ENCODE measurements around the gene ATP5F1A.

ATP5F1A gene

DNA sequence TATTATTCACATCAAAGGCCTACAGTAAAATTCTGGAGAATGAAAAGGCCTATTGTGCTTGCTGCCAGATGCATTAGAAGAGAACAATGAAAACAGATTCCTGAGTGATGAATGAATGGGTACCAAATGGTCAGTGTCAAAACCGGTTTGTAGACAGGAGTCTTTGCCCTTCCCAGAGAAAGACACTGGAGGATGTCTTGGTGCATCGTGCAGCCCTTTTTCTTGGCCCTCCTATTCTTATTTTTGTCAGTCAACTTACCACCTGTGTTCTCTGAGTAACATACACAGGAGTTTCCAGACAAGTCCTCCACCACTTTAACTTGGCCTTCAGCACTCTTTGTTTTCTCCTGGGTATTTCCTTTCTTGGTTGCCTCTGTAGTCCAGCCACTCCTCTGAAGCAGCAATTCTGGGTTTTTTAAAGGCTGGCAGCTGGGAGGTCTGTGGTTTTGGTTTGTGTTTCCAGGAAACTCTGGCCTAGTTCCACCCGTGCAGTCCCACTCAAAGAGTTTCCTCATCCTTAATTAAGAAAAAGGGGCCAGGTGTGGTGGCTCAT is 55.4 kb downstream of the ATP5F1A start:
- DNase-seq, result no peak

- no peak for DNase-seq
Measured at GRCh38 chr18:46040747-46041104, 57.4 kb downstream of the ATP5F1A start.

DNA sequence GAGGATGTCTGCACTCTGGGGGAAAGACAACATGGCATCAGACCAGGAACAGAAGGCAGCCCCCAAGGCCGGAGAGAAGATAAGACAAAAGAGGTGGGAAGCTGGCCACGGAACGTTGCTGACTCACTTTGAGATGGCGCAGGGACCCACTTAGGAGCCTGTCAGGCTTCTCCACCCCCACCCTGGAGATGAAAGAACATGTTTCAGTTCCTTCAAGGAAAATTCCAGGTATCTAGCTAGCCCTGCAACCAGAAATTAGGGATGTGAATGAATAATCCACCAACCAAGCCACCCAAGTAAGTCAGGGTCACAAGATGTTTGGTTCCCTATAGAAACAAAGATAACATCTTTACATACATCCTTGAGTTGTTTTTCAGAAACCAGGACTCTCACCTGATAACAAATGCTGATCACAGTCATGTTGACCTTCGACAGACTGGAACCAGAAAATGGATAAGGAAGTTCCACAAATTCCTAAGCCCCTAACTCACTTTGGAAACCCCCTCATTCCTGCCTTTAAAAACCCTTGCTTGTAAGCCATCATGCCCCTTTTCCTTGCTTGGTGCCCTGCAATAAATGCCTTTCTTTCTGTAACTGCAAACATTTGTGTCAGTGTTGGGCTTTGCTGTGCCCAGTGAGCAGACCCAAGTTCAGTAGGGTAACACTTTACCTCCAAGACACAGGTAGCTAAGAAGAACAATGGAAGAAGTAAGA is 57.9 kb downstream of the ATP5F1A start:
- no peak for DNase-seq

DNA sequence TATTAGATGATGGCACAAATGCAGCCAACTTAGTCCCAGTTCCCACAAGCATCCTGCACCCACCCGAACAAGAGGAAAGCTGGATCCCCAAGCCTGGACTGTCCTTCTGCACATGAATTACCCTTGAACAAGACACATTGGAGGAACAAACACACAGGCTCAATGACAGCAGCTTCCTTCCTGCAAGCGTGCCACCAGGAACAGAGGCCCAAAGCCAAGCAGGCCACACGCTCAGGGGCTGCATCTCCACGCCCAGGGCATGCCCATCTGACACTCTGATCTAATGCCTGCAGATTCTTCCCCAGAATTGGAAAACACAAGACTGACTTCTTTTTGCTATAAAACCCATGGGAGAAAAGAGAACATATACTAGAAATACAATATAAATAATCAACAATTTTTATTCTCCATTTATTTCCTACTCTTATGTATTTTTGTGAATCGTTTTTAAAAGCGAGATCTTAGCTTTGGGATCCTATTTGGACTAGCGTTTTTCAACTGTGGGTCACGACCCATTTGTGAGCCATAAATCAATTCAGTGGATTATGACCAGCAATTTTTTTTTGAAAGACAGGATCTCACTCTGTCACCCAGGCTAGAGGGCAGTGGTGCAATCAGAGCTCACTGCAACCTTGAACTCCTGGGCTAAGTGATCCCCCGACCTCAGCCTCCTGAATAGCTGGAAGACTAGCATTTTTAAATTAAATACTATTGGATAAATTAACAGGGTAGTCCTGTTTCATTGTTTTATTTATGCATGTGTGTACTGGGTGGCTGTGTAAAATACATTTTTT is 60.4 kb downstream of the ATP5F1A start:
- DNase-seq, result no peak

DNA sequence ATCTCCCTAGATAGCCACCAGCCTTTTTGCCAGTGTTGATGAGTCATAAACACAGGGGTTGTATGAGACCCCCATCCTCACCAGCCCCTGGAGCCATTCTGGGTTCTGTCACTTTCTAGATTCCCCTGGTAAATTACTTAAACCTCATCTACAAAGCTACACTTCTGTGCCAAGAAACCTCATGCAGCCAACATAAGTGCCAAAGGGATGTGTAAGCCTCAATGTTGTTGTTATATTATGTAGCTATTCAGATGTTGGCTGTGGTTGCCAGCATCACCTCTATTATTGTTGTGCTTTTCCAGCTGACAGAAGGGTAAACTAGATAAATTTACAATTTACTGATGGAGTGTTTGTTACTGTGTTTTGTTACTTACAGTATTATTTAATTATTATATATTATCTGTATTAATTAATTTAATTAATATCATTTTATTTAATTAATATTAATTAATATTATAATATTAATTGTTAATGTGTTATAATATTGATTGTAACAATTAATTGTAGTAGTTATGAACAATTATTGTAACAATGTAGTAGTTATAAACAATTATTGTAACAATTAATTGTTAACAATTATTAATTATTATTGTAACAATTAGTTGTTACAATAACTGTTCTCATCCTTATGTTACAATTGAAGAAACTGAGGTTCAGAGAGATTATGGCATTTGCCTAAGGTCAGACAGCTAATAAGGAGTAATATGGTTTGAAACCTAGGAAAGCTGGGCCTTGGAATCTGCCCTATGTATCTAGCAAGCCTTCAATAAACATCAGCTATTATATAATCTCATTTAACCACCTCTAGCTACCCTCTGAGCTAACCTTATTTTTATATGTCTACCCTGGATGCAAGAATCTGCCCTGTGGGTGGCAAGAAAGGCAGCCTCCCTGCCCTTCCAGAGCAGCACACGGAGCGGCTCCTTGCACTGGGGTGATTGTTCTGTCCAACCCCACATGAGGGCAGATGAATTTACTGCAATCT is 62.1 kb downstream of the ATP5F1A start:
- DNase-seq, result no peak

DNA sequence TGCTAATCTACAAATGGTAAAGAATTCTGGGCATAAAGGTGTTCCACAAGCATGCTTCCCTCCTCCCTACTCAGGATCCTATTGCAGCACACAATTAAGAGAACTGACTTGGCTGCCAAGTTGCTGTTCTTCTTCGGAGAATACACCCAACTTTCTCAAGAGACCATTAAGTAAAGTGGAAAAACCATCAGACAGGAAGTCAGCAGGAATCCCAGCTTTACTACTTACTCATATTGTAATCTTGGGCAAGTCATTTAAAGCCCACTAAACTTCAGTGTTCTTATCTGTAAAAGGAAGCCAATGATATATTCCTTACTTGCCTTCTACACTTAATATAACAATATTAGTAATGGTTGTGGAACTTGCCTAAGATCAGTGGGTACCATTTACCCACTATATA is 63.9 kb downstream of the ATP5F1A start:
- DNase-seq, result no peak

DNA sequence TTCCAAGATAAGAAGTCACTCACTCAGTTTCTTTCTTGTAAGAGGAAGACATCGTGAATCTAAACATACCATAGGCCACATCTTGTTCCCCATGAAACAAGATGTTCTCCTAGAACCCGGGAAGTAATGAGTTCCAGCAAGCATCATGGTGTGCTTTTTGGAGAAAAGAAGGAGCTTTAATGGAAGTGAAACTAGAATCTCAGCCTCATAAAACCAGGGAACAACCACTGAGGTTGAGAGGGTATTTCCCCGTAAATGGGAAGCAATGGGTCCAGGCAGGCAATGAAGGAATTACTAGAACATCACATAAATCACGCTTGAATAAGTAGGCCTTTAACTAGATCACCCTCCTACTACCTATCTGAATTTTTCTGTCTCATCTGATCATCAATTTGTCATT is 66.4 kb downstream of the ATP5F1A start:
- no peak for DNase-seq
